Activated naive CD4-positive, alpha-beta T cell treated with Interleukin-2 at 50 U/mL for 16 hours (primary cell): Measurements from ENCODE around the gene SBSN.
A peak's percentile ranks its signal among the peaks of the same experiment; 100 is the strongest.

Experiments
- DNase-seq: peaks from one replicate; pipeline ENCODE4 v3.0.0-alpha.2; 2020

SBSN gene

GRCh38 chr19:35531291-35531690 lies 3.2 kb upstream of the SBSN start:
- no peak for DNase-seq

DNA sequence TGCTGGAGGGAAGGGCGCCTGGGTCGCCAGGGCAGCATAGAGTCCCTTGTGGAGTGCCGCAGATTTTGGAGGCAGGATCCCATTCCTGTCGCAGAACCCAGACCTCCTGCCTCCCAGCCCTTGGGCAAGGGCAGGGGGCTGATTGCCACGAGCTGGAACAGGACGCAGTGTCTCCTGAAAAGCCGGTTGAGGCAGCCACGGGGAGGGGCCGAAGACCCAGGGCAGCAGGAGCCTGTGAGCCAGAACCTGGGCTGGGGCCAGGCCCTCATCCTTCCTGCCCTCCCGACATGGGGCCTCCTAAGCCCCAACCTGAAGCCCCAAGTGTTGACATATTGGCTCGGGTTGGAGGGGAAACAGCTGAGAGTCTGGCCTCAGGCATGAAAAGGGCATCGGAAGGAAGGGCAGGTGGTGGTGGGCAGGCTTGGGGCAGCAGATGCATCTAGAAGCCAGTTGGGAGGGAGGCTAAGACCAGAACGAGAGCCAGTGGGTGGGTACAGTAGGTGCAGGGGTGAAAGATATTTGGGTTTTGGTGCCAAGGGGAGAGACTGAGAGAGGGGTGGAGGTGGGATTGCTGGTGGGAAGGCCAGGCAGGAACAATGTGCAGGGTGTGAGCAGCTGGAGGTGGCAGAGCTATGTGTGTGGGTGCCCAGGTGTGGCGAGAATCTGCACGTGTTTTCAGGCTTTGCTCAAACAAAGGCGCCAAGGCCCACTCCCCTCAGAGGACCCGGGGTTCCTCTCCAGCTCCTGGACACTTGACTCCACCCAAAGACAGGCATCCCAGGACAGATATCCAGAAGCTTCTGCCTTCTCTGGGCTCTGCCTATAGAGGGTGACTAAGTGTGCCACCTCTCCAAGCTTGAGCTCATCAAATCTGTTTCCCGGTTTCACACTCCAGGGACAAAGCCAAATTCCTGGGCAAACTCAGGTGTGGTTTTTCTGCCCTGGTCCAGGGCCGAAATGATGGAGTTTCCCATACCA lies 1.4 kb upstream of the SBSN start:
- no peak for DNase-seq

DNA sequence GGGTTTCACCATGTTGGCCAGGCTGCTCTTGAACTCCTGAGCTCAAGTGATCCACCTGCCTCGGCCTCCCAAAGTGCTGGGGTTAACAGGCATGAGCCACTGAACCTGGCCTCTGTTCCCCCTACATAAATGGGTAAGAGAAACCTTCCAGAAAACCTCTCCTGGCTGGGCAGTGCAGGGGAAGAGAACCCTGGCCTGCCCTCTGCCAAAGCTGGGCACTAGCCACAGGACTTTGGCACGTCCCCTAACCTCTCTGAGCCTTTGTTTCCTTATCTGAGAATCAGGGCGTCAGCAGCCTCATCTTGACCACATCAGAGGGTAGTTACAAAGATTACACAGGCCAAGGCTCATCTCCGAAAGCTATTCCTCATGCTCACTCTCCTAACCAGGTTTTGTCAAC lies 2.2 kb downstream of the SBSN start:
- no peak for DNase-seq

DNA sequence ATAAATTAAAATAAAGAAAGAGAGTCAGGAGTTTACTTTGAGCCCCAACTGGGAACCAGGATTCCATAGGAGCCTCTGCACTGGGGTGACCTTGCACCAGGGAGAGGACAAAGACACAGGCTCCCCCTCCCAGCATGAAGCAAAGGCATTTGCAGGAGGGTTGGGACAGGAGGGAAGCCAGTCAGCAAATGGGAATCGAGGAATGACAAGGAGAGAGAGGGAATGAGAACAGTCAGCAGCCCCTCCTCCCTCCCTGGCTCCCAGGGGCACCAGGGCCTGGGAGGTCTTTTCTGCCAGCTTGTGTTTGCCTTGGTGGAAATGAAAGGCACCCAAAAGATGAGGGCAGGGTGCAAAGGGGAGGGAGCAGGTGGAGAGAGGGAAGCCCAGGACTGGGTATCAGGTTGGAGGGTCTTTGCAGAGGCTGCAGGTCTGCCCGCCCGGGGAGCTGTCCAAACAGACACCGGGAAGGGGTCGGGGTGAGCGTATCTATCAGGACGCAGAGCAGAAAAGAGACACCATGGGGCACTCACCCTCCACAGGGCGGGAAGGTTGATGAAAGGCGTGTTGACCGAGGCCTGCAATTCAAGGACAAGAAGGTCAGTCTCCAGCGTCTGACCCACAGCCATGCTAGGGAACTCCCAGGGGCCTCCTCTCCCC lies 3.8 kb downstream of the SBSN start:
- DNase-seq, result no peak

- DNase-seq, result no peak
Observed at GRCh38 chr19:35522745-35523327, 5.3 kb downstream of the SBSN start.

GRCh38 chr19:35521124-35521743 lies 6.9 kb downstream of the SBSN start:
- DNase-seq, result no peak

GRCh38 chr19:35519291-35519690 lies 8.8 kb downstream of the SBSN start:
- DNase-seq, result no peak

DNA sequence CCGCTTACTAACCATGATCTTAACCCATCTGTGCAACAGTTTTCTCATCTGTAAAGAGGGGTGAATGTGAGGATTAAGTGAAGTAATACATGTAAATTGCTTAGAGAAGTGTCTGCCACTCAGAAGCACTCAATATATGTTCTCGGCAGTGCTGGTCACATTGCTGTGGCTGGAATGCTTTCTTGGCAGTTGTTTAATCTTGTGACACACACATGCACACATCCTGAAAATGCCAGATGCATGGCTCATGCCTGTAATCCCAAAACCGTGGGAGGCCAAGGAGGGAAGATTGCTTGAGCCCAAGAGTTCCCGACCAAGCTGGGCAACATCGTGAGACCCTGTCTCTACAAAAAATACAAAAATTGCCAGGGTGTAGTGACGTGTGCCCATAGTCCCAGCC lies 9.8 kb downstream of the SBSN start:
- DNase-seq, result no peak

DNA sequence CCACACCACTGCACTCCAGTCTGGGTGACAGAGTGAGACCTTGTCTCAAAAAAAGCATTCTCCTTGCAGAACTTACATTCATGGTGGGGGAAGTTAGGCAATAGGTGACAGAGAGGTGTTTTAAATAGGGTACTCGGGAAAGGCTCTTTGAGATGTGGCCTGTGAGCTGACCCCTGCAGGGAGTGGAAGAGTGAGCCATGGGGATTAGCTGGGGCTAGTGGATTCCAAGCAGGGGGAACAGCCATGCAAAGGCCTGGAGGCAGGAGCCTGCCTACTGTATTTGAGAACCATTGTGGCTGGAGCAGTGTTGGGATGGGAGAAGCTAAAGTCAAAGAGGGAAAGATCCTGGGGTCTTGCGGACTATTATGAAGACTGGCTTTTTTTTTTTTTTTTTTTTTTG lies 10.8 kb downstream of the SBSN start:
- DNase-seq, result no peak

DNA sequence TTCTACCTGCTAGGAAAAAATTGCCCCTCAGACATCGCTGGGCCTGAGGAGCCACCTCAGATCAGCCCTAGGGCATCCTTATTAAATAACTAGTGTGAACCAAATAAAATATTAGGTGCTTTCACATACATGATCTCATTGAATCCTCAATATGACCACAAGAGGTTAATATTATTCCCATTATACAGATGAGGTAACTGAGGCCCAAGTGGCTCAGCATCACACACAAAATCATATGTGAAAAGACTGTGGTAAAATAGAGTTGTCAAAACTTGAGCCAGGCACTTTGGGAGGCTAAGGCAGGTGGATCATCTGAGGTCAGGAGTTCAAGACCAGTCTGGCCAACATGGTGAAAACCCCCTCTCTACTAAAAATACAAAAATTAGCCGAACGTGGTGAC lies 11.8 kb downstream of the SBSN start:
- DNase-seq, result no peak

- no peak for DNase-seq
Observed at GRCh38 chr19:35514282-35514809, 13.8 kb downstream of the SBSN start.

- no peak for DNase-seq
Observed at GRCh38 chr19:35513628-35514281, 14.4 kb downstream of the SBSN start, which contains the start of gene DMKN. TSS of gene DMKN (minus strand) at chr19:35513649. CDS start at chr19:35513475, 174 bp downstream.

- DNase-seq, result no peak
Observed at GRCh38 chr19:35512831-35513627, 15.1 kb downstream of the SBSN start.

- DNase-seq, result no peak
Observed at GRCh38 chr19:35511337-35511736, 16.8 kb downstream of the SBSN start.

GRCh38 chr19:35510626-35510964 lies 17.5 kb downstream of the SBSN start:
- DNase-seq, result no peak

DNA sequence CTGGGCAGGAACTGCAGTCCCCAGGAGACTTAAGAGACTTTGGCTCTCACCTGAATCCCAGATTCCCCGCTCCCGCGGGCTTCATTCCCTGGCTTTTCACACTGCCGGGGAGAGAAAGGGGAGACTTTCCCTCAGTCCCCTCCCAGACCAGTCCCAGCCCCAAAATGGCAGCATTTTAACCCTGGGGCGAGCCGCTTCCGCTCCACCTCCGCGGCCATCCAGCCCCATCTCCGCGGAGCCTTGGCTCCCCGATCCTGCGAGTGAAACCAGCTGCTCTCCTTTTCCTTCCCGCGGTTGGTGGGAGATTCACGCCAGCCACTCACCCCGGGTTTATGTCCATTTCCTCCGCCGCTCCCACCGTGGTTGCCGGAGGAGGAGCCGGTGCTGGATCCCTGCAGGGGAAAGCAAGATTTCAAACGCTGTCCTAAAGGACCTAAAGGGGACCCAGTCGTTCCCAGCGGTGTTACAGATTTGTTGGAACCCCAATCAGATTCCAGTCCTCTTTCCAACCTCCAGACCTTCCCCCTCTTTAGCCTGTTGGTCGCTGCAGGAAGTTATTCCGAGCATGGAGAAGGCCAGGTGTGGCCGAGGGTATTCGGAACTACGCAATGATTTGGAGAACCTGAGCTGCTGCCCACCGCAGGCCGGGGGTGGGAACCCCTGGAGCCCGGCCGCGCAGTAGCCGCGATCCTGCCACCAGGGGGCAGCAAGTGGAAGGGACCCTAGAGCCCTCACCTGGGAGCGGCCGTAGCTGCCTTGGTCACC lies 18.1 kb downstream of the SBSN start:
- peak; percentile 77 for DNase-seq

GRCh38 chr19:35509018-35509652 lies 19.0 kb downstream of the SBSN start:
- peak; percentile 41 for DNase-seq

DNA sequence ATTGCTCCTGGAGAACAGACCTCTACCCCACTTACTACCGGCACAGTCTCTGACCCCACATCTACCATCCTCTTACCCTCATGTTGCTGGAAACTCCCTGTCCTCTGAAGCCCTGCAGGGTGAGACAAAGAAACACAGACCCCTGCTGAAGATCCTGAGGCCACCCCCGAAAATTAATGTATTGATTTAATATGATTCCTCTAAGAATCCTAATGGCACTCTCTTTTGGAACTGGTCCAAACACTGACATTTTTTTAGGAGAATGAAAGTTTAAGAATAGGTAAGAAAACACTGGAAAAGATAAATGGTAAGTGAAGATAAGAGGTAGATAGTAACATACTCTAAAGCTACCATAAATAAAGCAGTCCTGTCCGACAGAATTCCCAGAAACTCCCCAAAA lies 20.0 kb downstream of the SBSN start:
- DNase-seq, result no peak

- no peak for DNase-seq
Observed at GRCh38 chr19:35507561-35507960, 20.6 kb downstream of the SBSN start.

DNA sequence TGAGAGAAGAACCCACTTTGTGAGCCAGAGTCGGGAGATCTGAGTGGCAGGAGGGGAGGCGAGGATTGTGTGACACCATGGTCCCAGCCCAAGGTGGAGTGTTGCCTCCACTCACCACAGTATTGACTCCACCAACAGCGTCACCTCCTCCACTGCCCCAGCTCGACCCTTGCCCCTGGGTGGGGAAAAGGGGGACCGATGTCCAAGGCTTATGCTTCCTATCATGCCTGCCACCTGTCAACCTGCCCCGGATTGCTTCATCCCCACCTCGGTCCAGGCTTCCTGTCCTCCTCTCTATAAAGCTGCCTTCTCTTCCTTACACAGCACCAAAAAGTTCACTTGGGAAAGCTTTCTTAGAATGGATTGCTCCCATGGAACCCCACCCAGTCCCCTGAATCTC lies 22.1 kb downstream of the SBSN start:
- DNase-seq, result no peak
